ENCODE data around the gene STXBP4. TPM values are rescaled to one million over a fixed set of nuclear protein-coding genes. Genes with fewer than 3 reads are reported as not detected.

STXBP4 gene
- total RNA-seq, 1 experiment from 2014 or later: 16.5 TPM

- H2BK15ac ChIP-seq (ENCODE audit: low read depth, low read length): no peak overlapping the region
- Mint-ChIP-seq H3K4me1 (no peaks in the 10 kb centered on the region), H3K4me3 (no peak overlapping the region), H3K27me3 (ENCODE audit: low read depth) (no peaks in the 10 kb centered on the region), H3K9me3 (no peaks in the 10 kb centered on the region; a peak in 1 of 5 replicates), H3K27ac (no peak overlapping the region), H3K36me3 (ENCODE audit: insufficient read depth in 1 of 3, low read depth in 3 of 3) (peaks cover 0 to 3% (median 0%) of the 10 kb centered on the region in 3 experiments; a peak in 1 of 7 replicates)
- no peak overlapping the region for H4K5ac ChIP-seq (ENCODE audit: insufficient read length, low read depth, low read length)
- H3K9me3 ChIP-seq (ENCODE audit: control insufficient read depth, low read depth, low read length): no peaks in the 10 kb centered on the region
- no peaks in the 10 kb centered on the region for H3K27me3 ChIP-seq (ENCODE audit: insufficient read depth, low read length)
- no peak overlapping the region for H4K8ac ChIP-seq (replicated peaks; ENCODE audit: insufficient read length, low read depth, low read length)
- no peak for TF ChIP-seq CTCF (conservative IDR thresholded peaks at IDR 0.05)
- no peak overlapping the region for H3K56ac ChIP-seq (ENCODE audit: insufficient read length, low read depth, low read length)
- WGBS (ENCODE audit: extremely low coverage, insufficient read length, low lambda C conversion rate): no CpG with 5 or more reads among the region's 2 CpGs
- no peak overlapping the region for H2BK20ac ChIP-seq (ENCODE audit: low read depth, low read length, poor library complexity, severe bottlenecking)
- no peak overlapping the region for H2AK5ac ChIP-seq (ENCODE audit: insufficient read length, low read length)
- no peak overlapping the region for H2BK12ac ChIP-seq (ENCODE audit: insufficient read length, low read depth, low read length)
- no peak overlapping the region for H3K9ac ChIP-seq (ENCODE audit: extremely low read depth, insufficient read length, low read length)
- no peak overlapping the region for H2BK120ac ChIP-seq (ENCODE audit: low read depth, low read length, poor library complexity, severe bottlenecking)
- H3T11ph ChIP-seq (ENCODE audit: low read length): no peak overlapping the region
- H3K79me1 ChIP-seq (ENCODE audit: insufficient read depth, low read depth, low read length, poor library complexity, severe bottlenecking): no peaks in the 10 kb centered on the region
- no peaks in the 10 kb centered on the region for H4K20me1 ChIP-seq (ENCODE audit: control insufficient read depth, insufficient read depth, insufficient read length)
- no peaks in the 10 kb centered on the region for H3K79me2 ChIP-seq (ENCODE audit: insufficient read depth, low read length)
- no peak overlapping the region for H4K91ac ChIP-seq (ENCODE audit: insufficient read length, low read depth, low read length)
- H2AFZ ChIP-seq (ENCODE audit: low read length): no peak overlapping the region
- H3K23ac ChIP-seq (ENCODE audit: insufficient read length, low read depth, low read length): no peak overlapping the region
- H3K23me2 ChIP-seq (ENCODE audit: insufficient read length, low read depth, low read length, poor library complexity, severe bottlenecking): no peaks in the 10 kb centered on the region
- no peak overlapping the region for H3K4me2 ChIP-seq (ENCODE audit: insufficient read depth, insufficient read length, low read length)
- no peak overlapping the region for H3K14ac ChIP-seq (ENCODE audit: insufficient read depth, low read length)
- H3K4ac ChIP-seq (ENCODE audit: low read depth, low read length): no peak overlapping the region
- H3K18ac ChIP-seq (ENCODE audit: insufficient read length, low read depth, low read length): no peak overlapping the region
- DNase-seq: no peak
- H3K27ac ChIP-seq (ENCODE audit: insufficient read length, low read depth, low read length): no peak overlapping the region
- H3K4me1 ChIP-seq (ENCODE audit: insufficient read depth, low read length): no peaks in the 10 kb centered on the region
- no peak overlapping the region for H2BK5ac ChIP-seq (ENCODE audit: insufficient read length, low read length)
Measured at GRCh38 chr17:55159251-55159650, 190.7 kb downstream of the STXBP4 start.

All from H9 (cell line).